Fibroblast of skin of abdomen (primary cell): ENCODE results near the gene RPUSD1.

Experiments
- DNase-seq: peaks from one replicate; pipeline ENCODE4 v3.0.0-alpha.2; 2013

The RPUSD1 gene

GRCh38 chr16:818592-818991 lies 30.4 kb upstream of the RPUSD1 start:
- no peak for DNase-seq

GRCh38 chr16:818132-818531 lies 30.0 kb upstream of the RPUSD1 start:
- no peak for DNase-seq

- DNase-seq = no peak
Observed at GRCh38 chr16:817001-817906, 29.1 kb upstream of the RPUSD1 start.

- DNase-seq = no peak
Observed at GRCh38 chr16:815861-816260, 27.7 kb upstream of the RPUSD1 start.

- DNase-seq = peak; percentile 79
Observed at GRCh38 chr16:814974-815373, 26.8 kb upstream of the RPUSD1 start.

- DNase-seq = no peak
Observed at GRCh38 chr16:813916-814412, 25.8 kb upstream of the RPUSD1 start.

GRCh38 chr16:813204-813915 lies 25.2 kb upstream of the RPUSD1 start:
- peak; percentile 20 for DNase-seq

GRCh38 chr16:808085-808386 lies 19.9 kb upstream of the RPUSD1 start:
- DNase-seq = no peak

- DNase-seq = peak; percentile 92
Observed at GRCh38 chr16:807347-808084, 19.3 kb upstream of the RPUSD1 start.

GRCh38 chr16:805474-805873 lies 17.3 kb upstream of the RPUSD1 start:
- no peak for DNase-seq

- DNase-seq = no peak
Observed at GRCh38 chr16:804193-805048, 16.2 kb upstream of the RPUSD1 start.

GRCh38 chr16:803754-804080 lies 15.5 kb upstream of the RPUSD1 start:
- no peak for DNase-seq

- DNase-seq = no peak
Observed at GRCh38 chr16:802914-803753, 15.0 kb upstream of the RPUSD1 start.

- DNase-seq = no peak
Observed at GRCh38 chr16:802461-802860, 14.3 kb upstream of the RPUSD1 start.

GRCh38 chr16:801584-802363 lies 13.6 kb upstream of the RPUSD1 start:
- DNase-seq = no peak

GRCh38 chr16:800834-801511 lies 12.8 kb upstream of the RPUSD1 start:
- no peak for DNase-seq

GRCh38 chr16:799948-800833 lies 12.0 kb upstream of the RPUSD1 start, which contains the start of gene GNG13:
TSS of gene GNG13 (minus strand) at chr16:800734. CDS start at chr16:799077, 1,657 bp downstream.
- no peak for DNase-seq

- no peak for DNase-seq
Observed at GRCh38 chr16:799111-799947, 11.1 kb upstream of the RPUSD1 start.
